Measurements from ENCODE around the gene B9D1.
A peak's percentile ranks its signal among the peaks of the same experiment; 100 is the strongest.

The B9D1 gene

DNA sequence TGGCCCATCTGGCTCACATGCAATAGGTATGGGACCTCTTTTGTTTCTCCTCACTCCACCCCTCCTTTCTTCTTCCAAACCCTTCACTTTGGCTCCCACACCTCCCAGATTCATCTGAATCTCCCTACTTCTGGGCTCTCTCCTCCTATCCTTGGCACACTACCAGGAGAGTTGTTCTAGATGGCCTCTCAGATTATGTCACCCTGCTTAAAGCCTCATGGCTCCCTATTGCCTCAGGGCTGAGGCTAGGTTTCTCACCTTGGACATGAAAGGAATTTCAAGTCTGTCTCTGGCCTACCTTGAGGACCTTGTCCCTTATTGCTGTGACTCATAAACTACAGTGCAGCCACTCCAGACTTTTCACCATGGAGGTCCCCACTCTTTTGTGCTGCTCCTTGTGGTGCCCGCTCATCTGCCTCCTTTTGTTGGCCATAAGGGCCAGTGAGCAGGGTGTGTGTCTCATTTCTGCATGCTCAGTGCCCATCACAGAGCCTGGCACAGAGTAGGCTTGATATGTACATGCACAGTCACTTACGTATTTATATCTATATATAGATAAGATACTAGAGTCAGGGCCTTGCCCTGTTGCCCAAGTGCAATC lies 25.5 kb upstream of the B9D1 start:
- DNase-seq = no peak

DNA sequence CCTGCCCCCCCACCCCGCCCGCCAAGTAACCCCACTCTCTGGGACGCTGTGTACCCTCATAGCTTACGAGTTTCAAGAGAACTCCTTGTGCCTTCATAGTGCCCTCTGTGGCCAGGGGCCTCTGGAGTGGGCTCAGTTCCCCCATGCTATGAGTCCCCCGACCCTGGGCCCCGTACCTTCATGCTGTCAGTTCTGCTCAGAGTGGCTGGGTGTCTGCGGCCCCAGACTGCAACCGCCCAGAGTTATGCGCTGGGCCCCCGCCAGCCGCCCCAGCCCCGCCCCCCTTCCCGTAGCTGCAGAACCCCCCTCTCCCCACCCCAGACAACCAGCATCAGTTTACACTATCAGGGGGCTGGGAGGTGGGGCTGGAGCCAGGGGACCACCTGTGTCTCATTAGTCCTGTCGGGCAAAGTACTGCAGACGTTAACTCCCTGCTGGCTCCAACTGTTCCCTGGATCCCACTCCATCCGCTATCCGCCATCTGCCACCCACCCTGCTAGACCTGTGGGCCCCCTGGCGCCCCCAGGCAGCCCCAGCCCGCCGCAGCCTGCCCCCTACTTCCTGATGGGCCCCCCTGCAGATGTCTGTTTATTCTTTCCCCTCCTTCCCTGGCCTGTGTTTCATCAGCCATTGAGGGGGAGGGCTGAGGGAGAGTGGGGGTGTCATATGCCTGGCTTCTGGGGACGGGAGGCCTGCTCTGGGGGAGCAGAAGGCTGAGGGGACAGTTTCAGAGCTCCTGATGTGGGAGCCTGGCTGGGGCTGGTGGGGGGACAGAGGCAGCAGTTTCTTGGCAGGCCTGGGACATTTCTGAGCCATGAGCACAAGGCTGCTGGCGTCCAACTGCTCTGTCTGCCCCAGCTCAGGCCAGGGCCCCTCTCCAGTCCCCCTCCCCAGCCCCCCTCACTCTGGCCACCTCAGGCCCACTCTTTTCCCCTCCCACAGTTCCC lies 24.7 kb upstream of the B9D1 start, which contains the start of gene MFAP4:
TSS of gene MFAP4 (minus strand) at position 217 of the 947 bp plus-strand sequence. CDS start at position 182, 35 bp downstream.
- DNase-seq = no peak

DNA sequence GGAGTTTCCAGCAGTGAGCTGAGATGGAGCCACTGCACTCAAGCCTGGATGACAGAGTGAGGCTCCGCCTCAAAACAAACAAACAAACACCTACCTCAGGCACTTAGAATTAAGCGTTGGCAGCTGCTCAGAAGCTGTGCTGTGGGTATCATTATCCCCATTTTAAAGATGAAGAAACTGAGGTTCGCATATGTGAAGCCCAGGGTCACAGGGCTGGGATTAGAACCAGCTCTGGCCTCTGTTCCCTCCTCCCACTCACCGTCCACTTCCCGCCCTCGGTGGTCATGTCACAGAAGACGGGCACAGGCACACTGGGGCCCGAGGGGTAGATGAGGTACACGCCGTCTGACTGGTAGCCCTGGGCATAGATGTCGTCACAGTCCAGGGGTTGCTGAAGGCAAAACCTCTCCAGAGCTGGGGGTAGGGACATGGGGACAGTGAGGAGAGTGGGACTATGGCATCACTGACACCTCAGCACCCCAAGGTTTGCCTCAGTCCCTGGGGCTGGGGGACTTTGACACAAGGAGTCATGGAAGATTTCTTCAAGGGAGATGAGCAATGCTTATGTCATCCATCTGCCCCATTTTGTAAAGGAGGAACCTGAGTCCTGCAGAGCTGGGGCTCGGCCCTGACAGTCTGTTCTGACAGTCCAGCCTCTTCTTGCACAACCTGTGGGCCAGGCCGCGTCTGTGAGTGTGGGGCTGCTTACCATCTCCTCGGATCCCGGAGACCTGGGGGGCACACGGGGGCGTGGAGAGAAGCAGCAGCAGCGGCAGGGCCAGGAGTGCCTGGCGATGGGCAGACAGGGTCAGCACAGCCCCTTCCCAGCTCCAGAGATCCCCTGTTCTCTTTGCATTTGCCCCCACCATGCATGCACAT lies 23.8 kb upstream of the B9D1 start:
- no peak for DNase-seq

DNA sequence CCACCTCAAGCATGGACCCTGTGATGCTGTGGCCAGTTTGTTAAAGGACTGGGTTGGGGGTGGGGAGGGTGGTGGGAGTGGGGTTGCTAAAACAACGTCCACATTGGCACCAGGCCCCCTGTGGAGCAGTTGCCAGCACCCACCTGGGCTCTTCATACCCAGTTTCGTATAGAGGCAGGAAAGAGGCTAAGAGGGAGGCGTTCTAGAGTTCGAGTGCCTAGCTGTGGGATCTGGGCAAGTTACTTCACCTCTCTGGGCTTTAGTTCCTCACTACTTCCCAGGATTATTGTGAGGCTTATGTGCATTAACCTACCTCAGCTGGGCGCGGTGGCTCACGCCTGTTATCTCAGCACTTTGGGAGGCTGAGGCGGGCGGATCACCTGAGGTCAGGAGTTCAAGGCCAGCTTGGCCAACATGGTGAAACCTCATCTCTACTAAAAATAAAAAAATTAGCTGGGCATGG lies 23.0 kb upstream of the B9D1 start:
- no peak for DNase-seq

DNA sequence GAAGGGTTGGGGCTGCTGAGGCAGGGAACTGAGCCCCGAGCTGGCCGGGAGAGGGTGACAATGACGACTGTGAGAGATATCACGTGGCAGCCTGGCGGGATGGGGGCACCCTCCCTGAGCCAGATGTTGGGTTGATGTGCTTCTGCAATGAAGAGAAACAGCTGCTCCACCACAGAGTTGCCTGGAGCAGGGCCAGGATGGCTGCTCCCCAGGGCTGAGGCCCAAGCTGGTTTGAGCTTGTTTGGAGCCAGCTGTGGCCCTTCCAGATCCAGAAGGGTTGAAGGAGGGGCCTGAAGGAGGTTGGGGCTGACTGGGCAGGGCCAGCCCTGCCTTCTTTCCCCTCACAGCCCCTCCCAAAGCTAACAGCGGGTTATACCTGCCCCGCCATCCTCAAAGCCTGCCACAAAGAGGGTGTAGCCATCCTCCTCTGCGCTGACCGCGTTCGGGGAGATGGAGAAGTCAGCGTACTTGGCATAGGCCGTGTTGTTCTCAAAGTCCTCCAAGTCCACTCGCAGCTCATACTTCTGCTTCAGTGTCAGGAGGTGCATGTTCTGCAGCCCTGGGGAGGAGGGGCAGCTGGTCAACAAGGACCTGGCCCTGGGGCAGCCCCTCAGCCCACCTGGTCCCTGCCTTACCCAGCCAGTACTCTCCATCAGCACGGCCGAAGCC lies 22.3 kb upstream of the B9D1 start:
- DNase-seq = no peak

DNA sequence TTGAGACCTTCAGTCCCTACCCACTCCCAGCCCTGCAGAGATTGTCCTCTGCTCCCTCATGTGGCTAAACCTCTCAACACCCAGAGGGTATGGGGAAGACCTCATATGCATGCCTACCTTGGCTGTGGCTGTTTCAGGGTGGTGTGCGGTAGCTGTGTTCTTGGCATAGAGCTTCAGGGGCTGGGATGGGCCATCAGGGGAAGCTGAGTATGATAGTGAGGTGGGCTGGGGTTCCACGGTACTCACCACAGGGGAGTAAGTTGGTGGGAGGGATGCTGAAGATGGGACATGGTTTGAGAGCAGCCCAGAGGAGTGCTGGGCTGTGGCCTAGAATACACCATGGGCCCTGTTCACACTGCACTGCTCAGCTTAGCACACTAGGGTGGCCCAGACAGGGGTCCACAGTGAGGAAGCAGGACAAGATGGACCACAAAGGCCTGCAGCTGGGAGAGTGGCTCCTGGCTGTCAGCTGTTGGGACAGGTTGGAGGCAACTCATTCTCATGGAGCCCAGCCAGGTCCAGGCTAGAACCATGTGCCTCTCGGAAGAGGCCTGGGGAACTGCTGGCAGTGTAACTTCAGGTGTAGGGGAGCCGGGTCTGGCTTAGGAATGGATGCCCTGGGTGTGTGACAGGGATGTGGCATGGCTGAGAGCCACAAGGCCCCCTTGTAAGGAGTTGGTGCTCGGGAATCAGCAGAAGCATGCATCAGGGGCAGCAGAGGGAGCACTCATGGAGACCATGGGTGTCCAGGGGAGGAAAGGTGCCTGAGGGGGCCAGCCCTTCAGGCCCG lies 21.4 kb upstream of the B9D1 start:
- DNase-seq = no peak

DNA sequence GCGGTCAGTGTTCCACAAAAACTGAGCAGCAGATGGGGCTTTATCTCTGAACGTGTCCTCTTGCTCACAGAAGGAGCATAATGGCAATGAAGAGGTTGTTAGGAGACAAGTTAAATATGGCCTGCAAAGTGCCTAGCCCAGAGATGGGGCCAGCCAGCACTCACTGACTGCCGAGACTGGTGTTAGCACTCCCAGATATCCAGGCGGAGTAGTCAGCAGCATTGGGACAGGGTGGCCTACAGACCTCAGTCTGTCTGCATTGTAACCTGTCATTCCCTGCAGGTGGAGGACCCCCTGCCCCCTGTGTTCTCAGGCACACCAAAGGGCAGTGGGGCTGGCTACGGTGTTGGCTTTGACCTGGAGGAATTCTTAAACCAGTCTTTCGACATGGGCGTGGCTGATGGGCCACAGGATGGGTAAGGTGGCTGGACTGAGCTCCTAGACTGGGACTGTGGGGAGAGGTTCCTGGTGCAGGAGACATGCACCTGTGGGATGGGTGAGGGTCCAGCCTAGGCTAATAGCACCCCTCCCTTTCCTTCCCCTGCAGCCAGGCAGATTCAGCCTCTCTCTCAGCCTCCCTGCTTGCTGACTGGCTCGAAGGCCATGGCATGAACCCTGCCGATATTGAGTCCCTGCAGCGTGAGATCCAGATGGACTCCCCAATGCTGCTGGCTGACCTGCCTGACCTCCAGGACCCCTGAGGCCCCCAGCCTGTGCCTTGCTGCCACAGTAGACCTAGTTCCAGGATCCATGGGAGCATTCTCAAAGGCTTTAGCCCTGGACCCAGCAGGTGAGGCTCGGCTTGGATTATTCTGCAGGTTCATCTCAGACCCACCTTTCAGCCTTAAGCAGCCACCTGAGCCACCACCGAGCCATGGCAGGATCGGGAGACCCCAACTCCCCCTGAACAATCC lies 20.3 kb upstream of the B9D1 start:
- no peak for DNase-seq

DNA sequence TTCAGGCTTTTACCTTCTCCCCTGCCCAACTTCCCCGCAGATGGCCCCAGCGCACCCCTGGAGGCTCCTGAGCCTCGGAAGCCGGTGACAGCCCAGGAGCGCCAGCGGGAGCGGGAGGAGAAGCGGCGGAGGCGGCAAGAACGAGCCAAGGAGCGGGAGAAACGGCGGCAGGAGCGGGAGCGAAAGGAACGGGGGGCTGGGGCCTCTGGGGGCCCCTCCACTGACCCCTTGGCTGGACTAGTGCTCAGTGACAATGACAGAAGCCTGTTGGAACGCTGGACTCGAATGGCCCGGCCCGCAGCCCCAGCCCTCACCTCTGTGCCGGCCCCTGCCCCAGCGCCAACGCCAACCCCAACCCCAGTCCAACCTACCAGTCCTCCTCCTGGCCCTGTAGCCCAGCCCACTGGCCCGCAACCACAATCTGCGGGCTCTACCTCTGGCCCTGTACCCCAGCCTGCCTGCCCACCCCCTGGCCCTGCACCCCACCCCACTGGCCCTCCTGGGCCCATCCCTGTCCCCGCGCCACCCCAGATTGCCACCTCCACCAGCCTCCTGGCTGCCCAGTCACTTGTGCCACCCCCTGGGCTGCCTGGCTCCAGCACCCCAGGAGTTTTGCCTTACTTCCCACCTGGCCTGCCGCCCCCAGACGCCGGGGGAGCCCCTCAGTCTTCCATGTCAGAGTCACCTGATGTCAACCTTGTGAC lies 19.4 kb upstream of the B9D1 start:
- no peak for DNase-seq

DNA sequence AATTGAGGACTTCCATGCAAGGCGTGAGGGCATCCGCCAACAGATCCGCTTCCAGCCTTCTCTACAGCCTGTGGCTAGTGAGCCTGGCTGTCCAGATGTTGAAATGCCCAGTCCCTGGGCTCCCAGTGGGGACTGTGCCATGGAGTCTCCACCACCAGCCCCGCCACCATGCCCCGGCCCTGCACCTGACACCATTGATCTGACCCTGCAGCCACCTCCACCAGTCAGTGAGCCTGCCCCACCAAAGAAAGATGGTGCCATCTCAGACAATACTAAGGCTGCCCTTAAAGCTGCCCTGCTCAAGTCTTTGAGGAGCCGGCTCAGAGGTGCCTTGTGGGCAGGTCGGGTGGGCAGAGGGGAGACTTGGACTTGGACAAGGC lies 18.8 kb upstream of the B9D1 start:
- DNase-seq = no peak

DNA sequence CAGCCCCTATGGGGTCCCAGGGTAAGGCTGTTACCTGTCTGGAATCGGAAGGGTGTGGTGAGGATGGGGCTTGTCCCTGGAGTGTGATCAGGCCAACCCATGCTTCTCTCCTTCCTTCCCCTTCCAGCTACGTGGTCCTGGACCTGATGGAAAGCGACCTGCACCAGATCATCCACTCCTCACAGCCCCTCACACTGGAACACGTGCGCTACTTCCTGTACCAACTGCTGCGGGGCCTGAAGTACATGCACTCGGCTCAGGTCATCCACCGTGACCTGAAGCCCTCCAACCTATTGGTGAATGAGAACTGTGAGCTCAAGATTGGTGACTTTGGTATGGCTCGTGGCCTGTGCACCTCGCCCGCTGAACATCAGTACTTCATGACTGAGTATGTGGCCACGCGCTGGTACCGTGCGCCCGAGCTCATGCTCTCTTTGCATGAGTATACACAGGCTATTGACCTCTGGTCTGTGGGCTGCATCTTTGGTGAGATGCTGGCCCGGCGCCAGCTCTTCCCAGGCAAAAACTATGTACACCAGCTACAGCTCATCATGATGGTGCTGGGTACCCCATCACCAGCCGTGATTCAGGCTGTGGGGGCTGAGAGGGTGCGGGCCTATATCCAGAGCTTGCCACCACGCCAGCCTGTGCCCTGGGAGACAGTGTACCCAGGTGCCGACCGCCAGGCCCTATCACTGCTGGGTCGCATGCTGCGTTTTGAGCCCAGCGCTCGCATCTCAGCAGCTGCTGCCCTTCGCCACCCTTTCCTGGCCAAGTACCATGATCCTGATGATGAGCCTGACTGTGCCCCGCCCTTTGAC lies 18.2 kb upstream of the B9D1 start:
- no peak for DNase-seq

DNA sequence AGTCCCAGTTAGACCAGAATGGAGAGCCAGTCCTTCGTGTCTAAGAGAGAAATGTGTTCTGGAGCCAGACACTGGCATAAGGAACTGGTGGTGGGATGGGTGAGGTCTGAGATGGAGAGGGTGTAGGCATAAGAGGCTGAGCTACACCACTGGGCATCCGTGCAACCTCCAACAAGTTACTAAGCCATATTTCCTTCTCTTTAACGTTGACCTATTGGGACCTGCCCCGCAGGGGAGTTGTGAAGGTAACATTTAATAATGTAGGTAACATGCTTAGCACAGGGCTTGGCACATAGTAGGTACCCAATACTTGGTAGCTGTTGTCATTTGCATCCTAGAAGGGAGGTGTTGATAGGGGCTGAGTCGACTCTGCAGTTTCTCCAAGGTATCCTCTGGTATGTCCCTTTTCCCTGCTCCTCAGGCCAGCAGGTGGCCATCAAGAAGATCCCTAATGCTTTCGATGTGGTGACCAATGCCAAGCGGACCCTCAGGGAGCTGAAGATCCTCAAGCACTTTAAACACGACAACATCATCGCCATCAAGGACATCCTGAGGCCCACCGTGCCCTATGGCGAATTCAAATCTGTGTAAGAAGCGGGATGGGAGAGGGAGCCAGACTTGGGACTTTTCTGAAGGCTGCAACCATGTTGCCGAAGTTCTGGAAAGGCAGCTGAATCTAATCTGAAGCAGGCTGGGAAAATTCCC lies 17.0 kb upstream of the B9D1 start:
- no peak for DNase-seq

DNA sequence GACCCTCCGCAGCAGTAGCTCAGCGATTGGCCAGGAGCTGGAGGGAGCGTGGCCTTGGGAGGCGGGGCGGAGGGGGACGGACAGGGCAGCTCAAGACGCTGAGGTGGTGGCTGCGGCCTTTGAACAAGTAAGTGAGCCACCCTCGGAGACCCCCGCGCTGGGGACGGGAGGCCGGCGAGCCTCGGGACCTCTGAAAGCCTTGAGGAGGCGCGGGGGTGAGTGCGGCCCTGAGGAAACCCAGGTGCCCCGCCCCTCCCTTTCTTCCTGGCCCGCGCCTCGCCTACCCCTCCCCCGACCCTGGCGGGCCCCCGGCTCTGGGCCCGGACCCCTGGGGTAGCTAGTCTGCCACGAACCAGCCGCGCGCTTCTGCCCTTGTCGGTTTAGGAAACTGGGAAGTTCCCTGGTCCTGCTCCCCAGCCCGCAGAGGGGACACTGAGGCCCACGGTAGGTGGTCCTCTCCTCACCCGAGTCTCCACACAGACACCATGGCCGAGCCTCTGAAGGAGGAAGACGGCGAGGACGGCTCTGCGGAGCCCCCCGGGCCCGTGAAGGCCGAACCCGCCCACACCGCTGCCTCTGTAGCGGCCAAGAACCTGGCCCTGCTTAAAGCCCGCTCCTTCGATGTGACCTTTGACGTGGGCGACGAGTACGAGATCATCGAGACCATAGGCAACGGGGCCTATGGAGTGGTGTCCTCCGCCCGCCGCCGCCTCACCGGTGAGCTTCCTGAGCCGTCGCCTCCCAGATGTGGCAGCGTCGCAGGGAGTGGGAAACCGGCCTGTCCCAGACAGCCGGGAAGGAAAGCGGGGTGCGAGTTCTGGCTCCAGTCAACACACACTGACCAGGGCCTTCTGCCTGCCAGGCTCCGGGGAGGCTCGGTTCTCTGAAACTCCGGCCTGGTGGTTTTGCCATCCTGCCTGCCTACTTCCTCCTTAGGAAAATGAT lies 16.2 kb upstream of the B9D1 start, which contains the start of gene MAPK7:
TSS of gene MAPK7 (plus strand) at position 83 of the 945 bp plus-strand sequence. CDS start at position 486, 403 bp downstream.
- no peak for DNase-seq

DNA sequence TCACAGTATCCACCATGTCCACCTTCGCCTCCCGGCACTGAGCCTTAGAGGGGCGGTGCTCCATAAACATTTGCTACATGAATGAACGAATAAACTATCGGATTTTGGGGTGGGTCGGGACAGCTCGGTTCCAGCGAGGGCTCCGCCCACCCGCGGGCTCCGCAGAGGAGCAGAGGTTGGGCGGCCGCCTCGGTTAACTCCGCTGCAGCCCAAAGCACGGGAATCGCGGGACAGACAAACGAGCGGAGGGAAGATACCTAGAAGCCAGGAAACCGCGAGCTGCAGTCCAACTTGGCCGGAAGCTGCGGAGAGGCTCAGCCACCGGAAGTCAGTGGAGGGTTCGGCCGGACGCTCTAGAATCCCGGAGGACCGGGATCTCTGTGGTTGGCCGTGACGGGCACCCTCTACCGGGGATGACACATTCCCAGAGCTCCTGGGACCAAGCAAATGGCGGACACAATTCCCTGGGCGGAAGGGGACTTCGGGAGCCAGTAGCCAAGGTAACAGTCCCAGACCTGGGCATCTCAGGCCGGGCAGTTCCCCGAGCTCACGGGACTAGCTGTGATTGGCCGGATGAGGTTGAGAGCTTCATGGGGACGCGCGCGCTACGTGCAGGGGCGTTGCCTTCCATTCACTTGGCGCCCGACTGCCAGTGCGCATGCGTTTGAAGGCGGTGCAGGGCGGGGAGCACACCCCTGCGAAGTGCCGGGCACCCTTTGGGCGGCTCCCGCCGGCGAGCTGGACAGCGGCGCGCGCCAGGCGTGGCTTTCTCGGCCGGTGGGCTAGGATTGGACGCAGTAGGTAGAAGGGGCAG lies 15.3 kb upstream of the B9D1 start:
- peak; percentile 91 for DNase-seq

DNA sequence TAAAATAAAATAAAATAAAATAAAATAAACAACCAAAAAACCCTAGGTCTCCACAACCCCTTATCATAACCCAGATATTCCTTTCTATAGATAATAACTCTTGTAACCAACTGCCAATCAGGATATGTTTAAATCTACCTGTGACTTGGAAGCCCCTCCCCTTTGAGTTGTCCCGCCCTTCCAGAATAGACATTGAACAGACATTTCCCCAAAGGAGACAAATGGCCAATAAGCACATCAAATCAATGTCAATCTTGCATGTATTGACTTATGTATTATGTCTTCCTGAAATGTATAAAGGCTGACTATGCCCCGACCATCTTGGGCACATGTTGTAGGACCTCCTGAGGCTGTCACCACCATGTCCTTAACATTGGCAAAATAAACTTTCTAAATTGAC lies 14.3 kb upstream of the B9D1 start:
- no peak for DNase-seq

DNA sequence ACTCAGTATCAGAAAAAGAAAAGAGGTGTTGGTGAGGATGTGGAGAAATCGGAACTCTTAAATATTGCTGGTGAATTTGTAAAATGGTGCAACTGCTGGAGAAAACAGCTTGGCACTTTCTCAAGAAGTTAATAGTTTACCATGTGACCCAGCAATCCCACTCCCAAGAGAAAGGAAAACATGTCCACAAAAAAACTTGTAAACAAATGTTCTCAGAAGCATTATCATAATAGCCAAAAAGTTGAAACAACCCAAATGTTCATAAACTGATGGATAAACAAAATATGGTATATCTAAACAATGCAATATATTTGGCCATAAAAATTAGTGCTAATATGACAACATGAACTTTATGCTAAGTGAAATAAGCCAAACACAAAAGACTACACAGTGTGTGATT lies 13.2 kb upstream of the B9D1 start:
- DNase-seq = no peak

DNA sequence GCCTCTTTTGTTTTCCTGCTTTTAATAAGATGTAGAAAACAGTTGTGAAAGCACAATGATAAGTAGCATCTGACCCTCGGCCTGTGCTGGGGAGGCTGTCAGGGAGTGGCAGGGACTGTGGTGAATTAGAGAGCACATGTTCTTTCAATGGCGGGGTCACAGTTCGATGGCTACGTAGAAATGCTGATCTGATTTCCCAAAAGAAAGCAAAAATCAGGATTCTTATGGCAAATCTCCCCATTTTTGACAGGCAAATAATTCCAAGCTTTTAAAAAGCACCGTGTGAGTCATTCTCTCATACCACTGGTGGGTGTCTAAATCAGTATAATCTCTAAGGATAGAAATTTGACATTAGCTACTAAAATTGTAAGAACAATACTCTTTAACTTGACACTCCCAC lies 11.6 kb upstream of the B9D1 start:
- no peak for DNase-seq

Data from stimulated activated CD4-positive, alpha-beta T cell treated with anti-CD3 and anti-CD28 coated beads, Interleukin-4, amount 100 ng/mL, for 1 hour (primary cell).